Stimulated activated CD8-positive, alpha-beta memory T cell treated with anti-CD3 and anti-CD28 coated beads, Interleukin-15, amount 100 ng/mL, for 48 hours (primary cell): ENCODE results near the gene MMD2.

Experiments used
- DNase-seq, 2 donors: peaks; one replicate each; pipeline ENCODE4 v3.0.0-alpha.2; 2020; ENCODE audit warnings: low read depth in 2 of 2

The MMD2 gene

GRCh38 chr7:4868493-4868892 is 90.5 kb downstream of the MMD2 start:
- no peak for DNase-seq

- DNase-seq, result no peak
Observed at GRCh38 chr7:4866528-4867496, 92.2 kb downstream of the MMD2 start.

- DNase-seq, result no peak
Observed at GRCh38 chr7:4862156-4862555, 96.8 kb downstream of the MMD2 start.

- peak in 1 of 2 donors; percentile 15 for DNase-seq
Observed at GRCh38 chr7:4861673-4862072, 97.3 kb downstream of the MMD2 start, which contains the start of gene PAPOLB. Gene PAPOLB, minus strand, starts transcription at chr7:4862030. Its CDS starts 220 bp downstream, at chr7:4861810.

- no peak for DNase-seq
Observed at GRCh38 chr7:4861227-4861626, 97.8 kb downstream of the MMD2 start.

- no peak for DNase-seq
Observed at GRCh38 chr7:4857189-4857588, 101.8 kb downstream of the MMD2 start.

GRCh38 chr7:4856336-4857057 is 102.5 kb downstream of the MMD2 start:
- no peak for DNase-seq
